Endothelial cell (in vitro differentiated cells): ENCODE measurements around the gene ITPRID1. TPM values are rescaled to one million over a fixed set of nuclear protein-coding genes. Genes with fewer than 3 reads are reported as not detected.

Experiments
- DNase-seq: peaks from one replicate; pipeline ENCODE4 v3.0.0; 2021; ENCODE audit warnings: low spot score
- H3K27ac Mint-ChIP-seq: one replicate; pipeline ENCODE4 v1.8.0; 2021; ENCODE audit warnings: mixed read lengths, inconsistent platforms; ENCODE audit not compliant: unreplicated experiment
- H3K27me3 Mint-ChIP-seq: one replicate; pipeline ENCODE4 v1.8.0; 2021; ENCODE audit warnings: mild to moderate bottlenecking, moderate library complexity, mixed read lengths, inconsistent platforms; ENCODE audit not compliant: unreplicated experiment
- H3K36me3 Mint-ChIP-seq: one replicate; pipeline ENCODE4 v1.8.0; 2021; ENCODE audit warnings: mild to moderate bottlenecking, low read depth, mixed read lengths, inconsistent platforms; ENCODE audit not compliant: unreplicated experiment
- H3K4me1 Mint-ChIP-seq: one replicate; pipeline ENCODE4 v1.8.0; 2021; ENCODE audit warnings: mild to moderate bottlenecking, mixed read lengths, inconsistent platforms; ENCODE audit not compliant: unreplicated experiment
- H3K4me3 Mint-ChIP-seq: one replicate; pipeline ENCODE4 v1.8.0; 2021; ENCODE audit warnings: mild to moderate bottlenecking, mixed read lengths, inconsistent platforms; ENCODE audit not compliant: unreplicated experiment
- H3K9me3 Mint-ChIP-seq: one replicate; pipeline ENCODE4 v1.8.0; 2021; ENCODE audit warnings: mixed read lengths, inconsistent platforms; ENCODE audit not compliant: unreplicated experiment
- total RNA-seq: library from RNA; stranded (reverse); fragmentation: NEBNext Ultra II Directional; extraction: Animal tissue kit (Norgen Biotek cat#: 25700); gene quantifications from one replicate; pipeline ENCODE4 v1.2.1, GENCODE V29; 2021; ENCODE audit not compliant: unreplicated experiment
- TF ChIP-seq, protein P1 (sequence below): fragments of 200-600 bp; sonication (generic); IDR thresholded peaks from one replicate; pipeline ENCODE4 v1.5.0; 2021; ENCODE audit warnings: antibody characterized with exemption; ENCODE audit not compliant: unreplicated experiment

Gene ITPRID1
- total RNA-seq, 1 donor from 2014 or later = not detected

DNA sequence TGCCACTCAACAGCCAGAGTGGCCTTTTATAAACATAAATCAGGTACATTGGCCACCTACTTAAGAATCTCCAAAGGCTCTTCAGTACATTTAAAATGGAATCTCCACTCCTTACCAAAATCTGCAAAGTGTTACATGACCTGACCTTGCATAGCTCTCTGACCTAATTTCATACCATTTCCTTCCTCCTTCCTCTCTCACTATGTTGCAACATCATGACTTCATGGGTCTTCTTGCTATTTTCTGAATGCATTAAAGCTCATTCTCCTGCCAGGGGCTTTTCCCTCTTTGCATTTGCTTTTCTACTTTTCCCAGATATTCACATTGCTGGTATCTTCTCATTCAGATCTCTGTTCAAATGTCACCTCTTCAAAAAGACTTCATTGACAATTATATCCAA, 151.0 kb downstream of the ITPRID1 start:
- Mint-ChIP-seq H3K4me3 (no peak overlapping the region), H3K27me3 (no peaks in the 10 kb centered on the region), H3K9me3 (no peaks in the 10 kb centered on the region), H3K27ac (no peak overlapping the region), H3K36me3 (no peaks in the 10 kb centered on the region), H3K4me1 (peaks cover 11% of the 10 kb centered on the region)
- DNase-seq = no peak
- TF ChIP-seq, protein P1, sequence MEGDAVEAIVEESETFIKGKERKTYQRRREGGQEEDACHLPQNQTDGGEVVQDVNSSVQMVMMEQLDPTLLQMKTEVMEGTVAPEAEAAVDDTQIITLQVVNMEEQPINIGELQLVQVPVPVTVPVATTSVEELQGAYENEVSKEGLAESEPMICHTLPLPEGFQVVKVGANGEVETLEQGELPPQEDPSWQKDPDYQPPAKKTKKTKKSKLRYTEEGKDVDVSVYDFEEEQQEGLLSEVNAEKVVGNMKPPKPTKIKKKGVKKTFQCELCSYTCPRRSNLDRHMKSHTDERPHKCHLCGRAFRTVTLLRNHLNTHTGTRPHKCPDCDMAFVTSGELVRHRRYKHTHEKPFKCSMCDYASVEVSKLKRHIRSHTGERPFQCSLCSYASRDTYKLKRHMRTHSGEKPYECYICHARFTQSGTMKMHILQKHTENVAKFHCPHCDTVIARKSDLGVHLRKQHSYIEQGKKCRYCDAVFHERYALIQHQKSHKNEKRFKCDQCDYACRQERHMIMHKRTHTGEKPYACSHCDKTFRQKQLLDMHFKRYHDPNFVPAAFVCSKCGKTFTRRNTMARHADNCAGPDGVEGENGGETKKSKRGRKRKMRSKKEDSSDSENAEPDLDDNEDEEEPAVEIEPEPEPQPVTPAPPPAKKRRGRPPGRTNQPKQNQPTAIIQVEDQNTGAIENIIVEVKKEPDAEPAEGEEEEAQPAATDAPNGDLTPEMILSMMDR = no peak

- peaks cover 11% of the 10 kb centered on the region for H3K4me1 Mint-ChIP-seq
- no peaks in the 10 kb centered on the region for H3K27me3 Mint-ChIP-seq
- TF ChIP-seq, protein P1 = no peak
- H3K36me3 Mint-ChIP-seq = no peaks in the 10 kb centered on the region
- no peak overlapping the region for H3K27ac Mint-ChIP-seq
- no peak for DNase-seq
- H3K4me3 Mint-ChIP-seq = no peak overlapping the region
- no peaks in the 10 kb centered on the region for H3K9me3 Mint-ChIP-seq
Observed at GRCh38 chr7:31665546-31665945, 151.7 kb downstream of the ITPRID1 start.

GRCh38 chr7:31669461-31669860, 155.6 kb downstream of the ITPRID1 start:
- H3K9me3 Mint-ChIP-seq = no peaks in the 10 kb centered on the region
- H3K4me3 Mint-ChIP-seq = no peak overlapping the region
- peaks cover 4% of the 10 kb centered on the region for H3K4me1 Mint-ChIP-seq
- no peaks in the 10 kb centered on the region for H3K27me3 Mint-ChIP-seq
- H3K36me3 Mint-ChIP-seq = no peaks in the 10 kb centered on the region
- TF ChIP-seq, protein P1 = no peak
- no peak overlapping the region for H3K27ac Mint-ChIP-seq
- DNase-seq = no peak

GRCh38 chr7:31679574-31680305, 165.8 kb downstream of the ITPRID1 start:
- no peak overlapping the region for H3K4me3 Mint-ChIP-seq
- H3K4me1 Mint-ChIP-seq = no peaks in the 10 kb centered on the region
- no peaks in the 10 kb centered on the region for H3K9me3 Mint-ChIP-seq
- TF ChIP-seq, protein P1 = no peak
- no peak overlapping the region for H3K27ac Mint-ChIP-seq
- DNase-seq = no peak
- H3K27me3 Mint-ChIP-seq = peaks cover 1% of the 10 kb centered on the region
- no peaks in the 10 kb centered on the region for H3K36me3 Mint-ChIP-seq

DNA sequence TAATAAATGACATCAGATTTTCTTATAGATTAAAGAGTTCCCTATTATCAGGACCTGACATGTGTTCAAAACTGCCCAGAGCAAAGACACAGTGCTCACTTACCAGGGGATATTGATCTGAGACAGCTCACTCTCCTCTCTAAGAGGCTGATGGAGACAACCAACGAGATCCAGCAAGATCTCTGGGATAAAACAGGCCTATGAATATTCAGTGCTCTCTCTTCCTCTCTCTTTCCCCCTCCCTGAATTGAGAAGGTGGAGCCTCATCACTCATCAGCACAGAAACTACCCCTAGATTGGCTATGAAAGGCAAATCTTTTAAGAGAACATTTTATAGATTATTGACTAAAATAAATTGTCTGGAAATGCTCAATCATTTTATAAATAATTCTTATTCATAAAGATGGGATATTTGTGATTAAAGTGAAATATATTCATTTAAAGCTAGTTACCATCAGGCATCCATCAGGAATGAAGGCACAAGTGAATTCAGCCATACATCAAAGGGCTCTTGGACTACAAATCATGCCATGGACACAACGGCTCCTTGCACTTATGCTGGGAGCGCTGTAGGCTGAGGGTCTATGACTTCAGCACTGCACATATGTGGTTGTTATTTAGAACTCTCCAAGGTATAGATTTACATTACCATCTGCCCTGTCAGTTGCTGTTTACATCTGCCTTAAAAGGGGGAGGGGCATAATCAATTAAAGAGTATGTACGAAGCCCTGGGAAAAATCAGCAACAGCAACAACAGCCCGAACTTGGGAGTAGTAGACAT, 169.7 kb downstream of the ITPRID1 start:
- TF ChIP-seq, protein P1 = no peak
- no peak for DNase-seq
- Mint-ChIP-seq H3K27me3 (peaks cover under 1% of the 10 kb centered on the region), H3K4me3 (no peak overlapping the region), H3K36me3 (no peaks in the 10 kb centered on the region), H3K27ac (no peak overlapping the region), H3K9me3 (no peaks in the 10 kb centered on the region), H3K4me1 (no peaks in the 10 kb centered on the region)
